ENCODE data around the gene MYO1E.
"Not testable (repeated sequence)": the region's sequence is repeated elsewhere in the genome, so short reads cannot be mapped to it uniquely, and the experiment has no call there.

MYO1E gene

GRCh38 chr15:59372352-59373211 lies at the start of gene MYO1E:
Gene MYO1E (minus strand): TSS chr15:59372871. CDS start chr15:59372500, 371 bp downstream.
- peak; percentile 61 for FAIRE-seq

DNA sequence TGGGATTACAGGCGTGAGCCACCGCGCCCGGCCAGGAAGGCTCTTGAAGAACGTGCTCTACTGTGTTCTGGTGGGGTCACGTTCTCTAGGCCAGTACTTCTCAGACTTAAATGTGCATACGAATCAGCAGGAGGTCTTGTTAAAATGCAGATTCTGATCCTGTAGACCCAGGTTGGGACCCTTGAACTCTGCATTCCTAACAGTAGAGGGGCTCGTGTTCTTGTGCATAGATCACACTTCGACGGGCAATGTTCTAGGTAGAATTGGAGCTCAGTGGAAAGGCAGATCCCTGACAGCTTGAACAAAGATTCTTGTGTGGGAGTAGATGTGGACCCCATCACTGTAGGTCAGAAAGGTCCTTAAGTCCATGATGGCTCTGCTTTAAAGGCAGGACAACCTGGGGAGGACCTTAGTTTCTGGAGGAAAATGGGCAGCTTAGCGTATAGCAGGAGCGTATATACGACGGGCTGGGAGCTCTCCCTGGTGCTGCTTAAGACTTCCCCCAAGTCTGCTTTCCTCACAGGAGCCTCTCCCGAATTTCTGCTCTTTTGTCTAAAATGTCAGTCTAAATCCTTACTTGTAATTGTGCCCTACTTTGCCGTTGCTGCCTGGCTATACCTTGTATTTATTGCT lies 48.4 kb upstream of the MYO1E start:
- no peak for FAIRE-seq

- FAIRE-seq = no peak
Measured at GRCh38 chr15:59420108-59420507, 47.4 kb upstream of the MYO1E start.

GRCh38 chr15:59419170-59419569 lies 46.5 kb upstream of the MYO1E start:
- FAIRE-seq = no peak

- no peak for FAIRE-seq
Measured at GRCh38 chr15:59416816-59417215, 44.1 kb upstream of the MYO1E start.

GRCh38 chr15:59413577-59413976 lies 40.9 kb upstream of the MYO1E start:
- FAIRE-seq = no peak

GRCh38 chr15:59410391-59410896 lies 37.8 kb upstream of the MYO1E start:
- FAIRE-seq = no peak

DNA sequence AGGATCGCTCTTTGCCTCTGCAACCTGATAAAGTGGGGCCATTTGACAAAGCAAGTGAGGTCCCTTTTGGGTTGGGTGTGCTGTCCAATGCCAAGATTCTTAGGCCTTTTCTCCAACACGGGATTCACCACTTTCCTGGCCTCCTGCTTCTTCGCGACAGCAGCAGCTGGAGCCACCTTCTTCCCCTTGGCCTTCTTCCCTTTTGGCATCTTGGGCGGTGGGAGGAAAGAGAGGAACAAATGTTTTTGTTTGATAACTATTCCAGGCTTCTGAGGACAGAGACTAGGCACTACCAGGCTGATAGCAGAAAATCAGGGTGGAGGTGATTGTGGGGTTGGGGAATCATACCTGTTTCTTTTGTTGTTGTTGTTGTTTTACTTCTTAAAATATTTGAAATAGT lies 35.3 kb upstream of the MYO1E start:
- no peak for FAIRE-seq

- FAIRE-seq = no peak
Measured at GRCh38 chr15:59406446-59406845, 33.8 kb upstream of the MYO1E start.

- no peak for FAIRE-seq
Measured at GRCh38 chr15:59405079-59405478, 32.4 kb upstream of the MYO1E start.

DNA sequence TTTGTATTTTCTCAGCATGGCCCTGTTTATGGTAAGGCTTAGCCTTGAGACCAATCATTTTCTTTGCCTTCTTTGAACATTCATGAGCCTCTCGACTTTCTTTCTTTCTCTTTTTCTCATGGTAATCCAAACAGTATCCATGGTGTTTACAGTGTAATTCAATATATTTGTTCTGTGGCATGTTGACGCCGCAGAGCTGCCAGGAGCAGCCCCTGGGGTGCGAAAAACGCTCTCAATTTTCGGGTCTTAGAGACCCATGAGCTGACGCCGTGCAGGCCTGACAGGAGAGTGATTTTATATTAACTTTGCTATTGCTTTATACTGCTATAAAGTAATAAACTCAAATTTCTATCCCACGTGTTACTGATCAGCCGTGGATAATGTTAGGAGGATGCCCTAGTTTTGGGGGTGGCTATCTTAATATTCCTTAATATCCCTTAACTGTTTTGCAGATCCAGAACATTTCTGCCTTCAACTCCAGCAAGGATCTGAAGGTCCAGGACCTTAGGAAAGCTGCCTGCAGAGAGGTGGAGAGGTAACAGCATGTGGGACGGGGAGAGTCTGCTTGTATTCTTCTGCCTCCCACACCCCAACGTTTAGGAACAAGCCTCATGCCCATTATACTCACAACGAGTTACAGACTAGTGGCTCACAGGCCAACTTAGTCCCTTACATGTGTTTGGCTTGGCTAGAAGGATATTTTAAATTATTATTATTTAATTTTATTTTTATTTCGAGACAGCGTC lies 29.3 kb upstream of the MYO1E start:
- no peak for FAIRE-seq

DNA sequence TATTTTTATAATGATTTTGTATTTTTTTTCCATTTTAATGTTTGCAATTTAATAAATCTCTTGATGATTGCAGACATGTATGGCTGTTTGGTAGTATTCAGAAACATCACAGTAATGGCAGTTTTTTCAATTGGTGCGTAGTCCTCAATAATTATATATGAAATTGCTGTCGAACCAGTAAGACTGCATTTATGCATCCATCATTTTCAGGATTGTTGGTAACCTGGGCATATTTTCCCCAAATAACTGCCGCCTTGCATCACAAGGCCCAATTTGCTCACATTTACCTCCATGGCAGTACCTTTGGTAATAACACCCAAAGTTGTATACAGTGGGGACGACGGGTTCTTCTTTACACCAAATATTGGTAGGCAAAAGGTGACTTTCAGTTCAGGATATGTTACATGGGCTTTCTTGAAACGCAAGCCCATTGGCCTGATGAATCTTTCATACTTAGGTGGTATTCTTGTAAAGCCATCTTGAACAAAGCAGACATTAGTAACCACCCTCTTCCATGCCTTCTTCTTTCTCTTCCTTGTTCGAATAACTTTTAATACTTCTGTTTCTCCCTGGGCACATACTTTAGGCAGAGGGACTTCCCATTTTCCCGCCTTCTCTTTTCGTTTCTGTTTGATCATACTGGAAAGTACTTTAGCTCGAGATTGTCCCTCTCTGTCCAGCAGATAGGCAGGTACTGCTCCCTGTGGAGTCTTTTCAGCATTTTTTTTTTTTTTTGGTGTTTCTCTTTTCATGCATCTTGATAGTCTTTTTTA lies 28.6 kb upstream of the MYO1E start:
- FAIRE-seq = not testable (repeated sequence)

DNA sequence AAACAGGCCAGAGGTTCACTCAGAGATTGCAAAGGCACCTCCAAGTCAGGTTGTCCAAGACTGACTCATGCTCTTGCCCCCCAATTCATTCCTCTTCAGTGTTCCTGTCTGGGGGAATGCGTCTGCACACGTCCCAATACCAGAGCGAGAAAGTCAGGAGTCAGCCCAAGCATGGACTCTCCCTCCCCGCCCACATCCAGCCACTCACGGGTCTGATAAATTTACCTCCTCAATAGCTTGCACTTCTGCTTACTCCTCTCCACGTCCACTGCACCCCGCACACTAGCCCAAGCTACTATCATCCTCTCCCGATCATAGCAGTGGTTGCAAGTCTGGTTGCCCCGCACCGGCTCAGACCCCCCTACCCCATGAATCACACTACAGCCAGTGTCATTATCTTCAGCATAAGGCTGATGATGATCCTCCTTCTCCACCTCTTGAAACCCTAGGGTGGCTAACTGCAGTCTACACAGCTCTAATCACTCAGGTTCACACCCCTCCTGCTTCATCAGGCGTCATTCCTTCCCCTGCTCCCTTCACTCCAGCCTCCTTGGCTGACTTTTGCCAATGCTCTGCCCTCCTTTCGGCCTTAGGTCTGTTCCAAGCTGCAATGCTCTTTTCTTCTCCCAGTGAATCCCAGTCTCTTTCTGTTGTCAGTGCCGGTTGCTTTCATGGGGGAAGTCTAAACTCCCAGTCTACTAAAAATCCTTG lies 27.6 kb upstream of the MYO1E start:
- FAIRE-seq = no peak

DNA sequence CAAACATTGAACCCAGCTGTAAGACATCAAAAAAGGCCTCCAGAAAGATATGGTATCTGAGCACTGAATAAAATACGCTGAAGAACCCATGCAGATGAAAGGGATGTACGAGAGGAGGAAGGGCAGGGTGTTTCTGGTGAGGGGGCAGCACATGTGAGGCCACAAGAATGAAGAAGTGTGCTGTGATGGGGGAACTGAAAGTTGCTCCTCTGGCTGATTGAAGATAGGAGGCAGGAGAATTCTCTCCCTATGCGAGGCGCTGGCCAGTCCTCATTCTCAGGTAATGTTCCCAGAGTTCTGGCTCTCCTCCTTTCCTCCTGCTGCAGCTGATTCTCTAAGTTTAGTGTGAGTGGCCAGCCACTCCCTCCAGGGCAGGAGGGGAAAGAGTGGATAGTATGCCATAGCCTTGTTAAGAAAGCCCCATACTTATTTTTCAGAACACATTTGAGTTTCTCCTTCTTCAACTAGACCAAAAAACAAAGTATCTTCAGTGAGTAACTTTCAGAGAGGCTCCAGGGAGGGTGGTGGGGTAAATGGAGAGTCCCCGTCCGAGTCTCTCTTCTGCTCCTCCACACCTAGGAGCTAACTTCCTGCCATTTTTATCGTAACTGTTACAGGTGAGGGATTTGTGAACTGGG lies 26.9 kb upstream of the MYO1E start:
- no peak for FAIRE-seq

GRCh38 chr15:59398220-59398619 lies 25.5 kb upstream of the MYO1E start:
- no peak for FAIRE-seq

DNA sequence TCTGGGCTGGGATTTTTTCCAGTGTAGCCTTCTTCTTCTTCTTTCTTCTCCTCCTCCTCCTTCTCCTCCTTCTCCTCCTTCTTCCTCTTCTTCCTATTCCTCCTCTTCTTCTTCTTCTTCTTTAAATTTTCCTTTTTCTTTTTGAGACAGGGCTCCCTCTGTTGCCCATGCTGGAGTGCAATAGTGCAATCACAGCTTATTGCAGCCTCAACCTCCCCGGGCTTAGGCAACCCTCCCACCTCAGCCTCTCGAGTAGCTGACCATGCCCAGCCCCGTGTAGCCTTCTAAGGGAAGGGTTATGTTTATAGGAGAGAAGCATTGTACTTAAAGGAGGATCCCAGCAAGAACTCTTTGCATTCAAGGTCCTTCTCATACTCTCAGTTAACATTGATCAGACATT lies 24.0 kb upstream of the MYO1E start:
- no peak for FAIRE-seq

- FAIRE-seq = no peak
Measured at GRCh38 chr15:59396211-59396610, 23.5 kb upstream of the MYO1E start.

- FAIRE-seq = no peak
Measured at GRCh38 chr15:59394166-59394661, 21.5 kb upstream of the MYO1E start.

DNA sequence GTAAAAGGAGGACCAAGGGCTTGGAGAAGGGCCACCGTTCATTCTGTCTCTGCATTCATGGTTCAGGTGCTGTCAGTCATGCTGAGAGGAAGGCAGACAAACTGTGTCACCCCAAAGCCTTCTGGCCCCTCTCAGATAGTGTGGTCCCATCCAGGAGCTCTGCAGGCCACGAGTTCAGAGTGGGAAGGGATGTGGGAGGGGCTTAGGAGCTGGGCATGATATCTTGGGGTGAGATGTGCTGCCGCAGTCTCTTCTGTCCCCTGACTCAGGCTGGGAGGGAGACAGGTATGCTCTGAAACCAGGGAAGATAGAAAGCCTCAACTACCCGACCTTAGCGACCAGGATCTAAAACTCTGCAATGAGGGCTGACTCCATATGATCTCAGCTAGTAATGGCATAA lies 19.6 kb upstream of the MYO1E start:
- FAIRE-seq = no peak

DNA sequence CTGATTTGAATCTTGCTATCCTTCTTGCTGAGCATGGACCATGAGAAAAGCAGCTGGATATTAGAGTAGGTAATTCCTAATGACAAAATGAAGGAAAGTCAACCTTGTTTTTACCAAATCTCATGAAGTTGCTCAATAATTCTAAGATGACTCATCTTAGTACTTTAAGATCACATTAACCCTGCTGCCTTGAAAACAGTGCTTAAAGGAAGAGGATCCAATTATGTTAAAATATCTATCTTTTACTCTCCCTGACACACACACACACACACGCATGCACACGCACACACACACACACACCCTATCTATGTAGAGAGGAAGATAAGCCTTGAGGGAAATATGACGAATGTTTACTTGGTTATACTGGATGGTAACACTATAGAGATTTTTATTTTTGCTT lies 16.0 kb upstream of the MYO1E start:
- FAIRE-seq = no peak

DNA sequence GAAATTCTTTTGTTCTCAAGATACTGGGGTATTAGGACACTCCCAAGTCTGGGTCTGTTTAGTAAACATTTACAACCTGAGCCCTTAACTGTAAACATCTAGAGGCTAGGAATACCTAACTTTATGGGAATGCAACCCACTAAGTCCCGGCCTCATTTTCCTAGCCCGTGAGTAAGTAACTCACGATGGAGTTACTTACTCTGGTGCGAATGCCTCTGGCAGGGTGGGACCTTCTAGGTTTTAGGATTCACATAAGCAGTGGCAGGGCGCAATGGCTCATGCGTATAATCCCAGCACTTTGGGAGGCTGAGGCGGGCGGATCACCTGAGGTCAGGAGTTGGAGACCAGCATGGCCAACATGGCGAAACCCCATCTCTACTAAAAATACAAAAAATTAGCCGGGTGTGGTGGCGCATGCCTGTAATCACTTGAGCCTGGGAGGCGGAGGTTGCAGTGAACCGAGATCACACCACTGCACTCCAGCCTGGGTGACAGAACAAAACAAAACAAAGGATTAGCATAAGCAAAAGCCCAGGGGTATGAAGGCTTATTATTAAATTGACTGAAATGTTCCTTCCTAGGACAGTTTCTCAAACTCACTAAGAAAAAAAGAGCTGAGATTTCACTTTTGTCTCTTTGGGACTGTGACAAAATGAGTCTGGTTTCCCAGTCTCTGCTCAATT lies 14.7 kb upstream of the MYO1E start:
- not testable (repeated sequence) for FAIRE-seq

All from A204.1 (cell line).